Activated T-helper 1 cell treated with Interleukin-2 at 50 U/mL for 16 hours (primary cell): ENCODE results near the gene TNFAIP2.

ENCODE experiments used
- DNase-seq: peaks from one replicate; pipeline ENCODE4 v3.0.0-alpha.2; 2020; ENCODE audit warnings: low read depth

TNFAIP2 gene

GRCh38 chr14:103186241-103186822, 63.1 kb downstream of the TNFAIP2 start:
- DNase-seq: no peak
